SIG-M5 (cell line): Measurements from ENCODE around the gene DNAJB12.
A peak's percentile ranks its signal among the peaks of the same experiment; 100 is the strongest.
"Not testable (repeated sequence)": the region's sequence is repeated elsewhere in the genome, so short reads cannot be mapped to it uniquely, and the experiment has no call there.

Experiments used
- DNase-seq: peaks from one replicate; lab custom pipeline; 2025; lab: John Stamatoyannopoulos, UW

Gene DNAJB12

GRCh38 chr10:72330069-72330426 is 24.7 kb downstream of the DNAJB12 start:
- DNase-seq = no peak

- no peak for DNase-seq
Observed at GRCh38 chr10:72329290-72330068, 25.2 kb downstream of the DNAJB12 start.

- DNase-seq = no peak
Observed at GRCh38 chr10:72328829-72329204, 25.9 kb downstream of the DNAJB12 start.

GRCh38 chr10:72328045-72328828 is 26.5 kb downstream of the DNAJB12 start:
- no peak for DNase-seq

GRCh38 chr10:72326665-72327603 is 27.8 kb downstream of the DNAJB12 start:
- DNase-seq = not testable (repeated sequence)

GRCh38 chr10:72325243-72326175 is 29.2 kb downstream of the DNAJB12 start:
- not testable (repeated sequence) for DNase-seq

- DNase-seq = no peak
Observed at GRCh38 chr10:72323771-72324191, 30.9 kb downstream of the DNAJB12 start.

GRCh38 chr10:72323108-72323749 is 31.5 kb downstream of the DNAJB12 start:
- DNase-seq = no peak

- no peak for DNase-seq
Observed at GRCh38 chr10:72322280-72323058, 32.2 kb downstream of the DNAJB12 start.

GRCh38 chr10:72322030-72322279 is 32.8 kb downstream of the DNAJB12 start:
- no peak for DNase-seq

GRCh38 chr10:72321248-72322029 is 33.3 kb downstream of the DNAJB12 start:
- no peak for DNase-seq

GRCh38 chr10:72320676-72321247 is 34.0 kb downstream of the DNAJB12 start:
- peak; percentile 97 for DNase-seq

GRCh38 chr10:72319416-72320254 is 35.1 kb downstream of the DNAJB12 start:
- DNase-seq = no peak

GRCh38 chr10:72318418-72319262 is 36.1 kb downstream of the DNAJB12 start:
- no peak for DNase-seq

- DNase-seq = no peak
Observed at GRCh38 chr10:72316748-72317435, 37.8 kb downstream of the DNAJB12 start.

- no peak for DNase-seq
Observed at GRCh38 chr10:72316386-72316700, 38.4 kb downstream of the DNAJB12 start.
